HEK293 (cell line): ENCODE measurements around the gene LRRC66.

ENCODE experiments used
- RBAK ChIP-seq: fragments of 450-650 bp; formaldehyde crosslinking; IDR thresholded peaks from 2 replicates; pipeline ENCODE4 v1.5.1; 2016; ENCODE audit warnings: missing biosample characterization, missing genetic modification characterization
- ZBTB1 ChIP-seq: fragments of 450-650 bp; formaldehyde crosslinking; IDR thresholded peaks from 2 replicates; pipeline ENCODE4 v1.5.1; 2016; ENCODE audit warnings: missing biosample characterization, missing genetic modification characterization
- ZIC2 ChIP-seq: fragments of 450-650 bp; formaldehyde crosslinking; IDR thresholded peaks from 2 replicates; pipeline ENCODE4 v1.5.1; 2016; ENCODE audit warnings: missing biosample characterization, missing genetic modification characterization
- ZNF140 ChIP-seq: fragments of 450-650 bp; formaldehyde crosslinking; IDR thresholded peaks from 2 replicates; pipeline ENCODE4 v1.5.1; 2016; ENCODE audit warnings: missing biosample characterization, missing genetic modification characterization
- ZNF768 ChIP-seq: fragments of 450-650 bp; formaldehyde crosslinking; IDR thresholded peaks from 2 replicates; pipeline ENCODE4 v1.5.1; 2018; ENCODE audit warnings: missing biosample characterization, mild to moderate bottlenecking, missing genetic modification characterization
- TF ChIP-seq, protein P1 (sequence below): fragments of 450-650 bp; formaldehyde crosslinking; IDR thresholded peaks from 2 replicates; pipeline ENCODE4 v1.5.1; 2016; ENCODE audit warnings: missing biosample characterization, missing genetic modification characterization
- TF ChIP-seq, protein P2 (sequence below): fragments of 450-650 bp; formaldehyde crosslinking; IDR thresholded peaks from 2 replicates; pipeline ENCODE4 v1.5.1; 2016; ENCODE audit warnings: missing biosample characterization, missing genetic modification characterization
- TF ChIP-seq, protein P3 (sequence below): fragments of 450-650 bp; formaldehyde crosslinking; IDR thresholded peaks from 2 replicates; pipeline ENCODE4 v1.5.1; 2016; ENCODE audit warnings: missing biosample characterization, missing genetic modification characterization
- TF ChIP-seq, protein P4 (sequence below): fragments of 450-650 bp; formaldehyde crosslinking; IDR thresholded peaks from 2 replicates; pipeline ENCODE4 v1.5.1; 2016; ENCODE audit warnings: missing biosample characterization, missing genetic modification characterization

DNA sequence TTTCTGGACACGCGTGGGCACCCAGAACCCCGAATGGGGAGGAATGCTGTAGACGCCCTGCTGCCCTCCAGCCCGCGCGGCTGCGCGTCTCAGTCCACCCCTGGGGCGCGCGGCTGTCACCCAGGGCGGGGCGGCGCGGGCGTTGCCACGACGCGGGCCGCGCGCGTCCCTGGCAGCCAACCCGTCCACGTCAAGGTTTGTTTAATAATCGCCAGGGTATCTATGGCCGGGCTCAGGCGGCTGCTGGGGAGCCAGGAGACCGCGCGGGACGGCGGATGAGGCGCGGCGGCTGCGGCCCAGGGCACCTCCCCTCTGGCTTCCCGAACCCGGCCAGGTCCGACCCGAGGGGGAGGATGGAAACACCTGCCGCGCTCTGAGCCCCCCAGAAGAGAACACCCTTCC lies 31.1 kb upstream of the LRRC66 start, which contains the start of gene SPATA18:
- TF ChIP-seq ZNF768 (tag by site-specific recombination) = no peak
- no peak for TF ChIP-seq RBAK (tag by site-specific recombination)
- TF ChIP-seq, protein P1, sequence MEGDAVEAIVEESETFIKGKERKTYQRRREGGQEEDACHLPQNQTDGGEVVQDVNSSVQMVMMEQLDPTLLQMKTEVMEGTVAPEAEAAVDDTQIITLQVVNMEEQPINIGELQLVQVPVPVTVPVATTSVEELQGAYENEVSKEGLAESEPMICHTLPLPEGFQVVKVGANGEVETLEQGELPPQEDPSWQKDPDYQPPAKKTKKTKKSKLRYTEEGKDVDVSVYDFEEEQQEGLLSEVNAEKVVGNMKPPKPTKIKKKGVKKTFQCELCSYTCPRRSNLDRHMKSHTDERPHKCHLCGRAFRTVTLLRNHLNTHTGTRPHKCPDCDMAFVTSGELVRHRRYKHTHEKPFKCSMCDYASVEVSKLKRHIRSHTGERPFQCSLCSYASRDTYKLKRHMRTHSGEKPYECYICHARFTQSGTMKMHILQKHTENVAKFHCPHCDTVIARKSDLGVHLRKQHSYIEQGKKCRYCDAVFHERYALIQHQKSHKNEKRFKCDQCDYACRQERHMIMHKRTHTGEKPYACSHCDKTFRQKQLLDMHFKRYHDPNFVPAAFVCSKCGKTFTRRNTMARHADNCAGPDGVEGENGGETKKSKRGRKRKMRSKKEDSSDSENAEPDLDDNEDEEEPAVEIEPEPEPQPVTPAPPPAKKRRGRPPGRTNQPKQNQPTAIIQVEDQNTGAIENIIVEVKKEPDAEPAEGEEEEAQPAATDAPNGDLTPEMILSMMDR = no peak
- no peak for TF ChIP-seq ZIC2
- TF ChIP-seq, protein P2, sequence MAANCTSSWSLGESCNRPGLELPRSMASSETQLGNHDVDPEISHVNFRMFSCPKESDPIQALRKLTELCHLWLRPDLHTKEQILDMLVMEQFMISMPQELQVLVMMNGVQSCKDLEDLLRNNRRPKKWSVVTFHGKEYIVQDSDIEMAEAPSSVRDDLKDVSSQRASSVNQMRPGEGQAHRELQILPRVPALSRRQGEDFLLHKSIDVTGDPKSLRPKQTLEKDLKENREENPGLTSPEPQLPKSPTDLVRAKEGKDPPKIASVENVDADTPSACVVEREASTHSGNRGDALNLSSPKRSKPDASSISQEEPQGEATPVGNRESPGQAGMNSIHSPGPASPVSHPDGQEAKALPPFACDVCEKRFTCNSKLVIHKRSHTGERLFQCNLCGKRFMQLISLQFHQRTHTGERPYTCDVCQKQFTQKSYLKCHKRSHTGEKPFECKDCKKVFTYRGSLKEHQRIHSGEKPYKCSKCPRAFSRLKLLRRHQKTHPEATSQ (tag by site-specific recombination) = no peak
- TF ChIP-seq, protein P3, sequence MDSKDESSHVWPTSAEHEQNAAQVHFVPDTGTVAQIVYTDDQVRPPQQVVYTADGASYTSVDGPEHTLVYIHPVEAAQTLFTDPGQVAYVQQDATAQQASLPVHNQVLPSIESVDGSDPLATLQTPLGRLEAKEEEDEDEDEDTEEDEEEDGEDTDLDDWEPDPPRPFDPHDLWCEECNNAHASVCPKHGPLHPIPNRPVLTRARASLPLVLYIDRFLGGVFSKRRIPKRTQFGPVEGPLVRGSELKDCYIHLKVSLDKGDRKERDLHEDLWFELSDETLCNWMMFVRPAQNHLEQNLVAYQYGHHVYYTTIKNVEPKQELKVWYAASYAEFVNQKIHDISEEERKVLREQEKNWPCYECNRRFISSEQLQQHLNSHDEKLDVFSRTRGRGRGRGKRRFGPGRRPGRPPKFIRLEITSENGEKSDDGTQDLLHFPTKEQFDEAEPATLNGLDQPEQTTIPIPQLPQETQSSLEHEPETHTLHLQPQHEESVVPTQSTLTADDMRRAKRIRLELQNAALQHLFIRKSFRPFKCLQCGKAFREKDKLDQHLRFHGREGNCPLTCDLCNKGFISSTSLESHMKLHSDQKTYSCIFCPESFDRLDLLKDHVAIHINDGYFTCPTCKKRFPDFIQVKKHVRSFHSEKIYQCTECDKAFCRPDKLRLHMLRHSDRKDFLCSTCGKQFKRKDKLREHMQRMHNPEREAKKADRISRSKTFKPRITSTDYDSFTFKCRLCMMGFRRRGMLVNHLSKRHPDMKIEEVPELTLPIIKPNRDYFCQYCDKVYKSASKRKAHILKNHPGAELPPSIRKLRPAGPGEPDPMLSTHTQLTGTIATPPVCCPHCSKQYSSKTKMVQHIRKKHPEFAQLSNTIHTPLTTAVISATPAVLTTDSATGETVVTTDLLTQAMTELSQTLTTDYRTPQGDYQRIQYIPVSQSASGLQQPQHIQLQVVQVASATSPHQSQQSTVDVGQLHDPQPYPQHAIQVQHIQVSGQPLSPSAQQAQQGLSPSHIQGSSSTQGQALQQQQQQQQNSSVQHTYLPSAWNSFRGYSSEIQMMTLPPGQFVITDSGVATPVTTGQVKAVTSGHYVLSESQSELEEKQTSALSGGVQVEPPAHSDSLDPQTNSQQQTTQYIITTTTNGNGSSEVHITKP (tag by site-specific recombination) = no peak
- TF ChIP-seq ZNF140 (tag by site-specific recombination) = no peak
- TF ChIP-seq, protein P4, sequence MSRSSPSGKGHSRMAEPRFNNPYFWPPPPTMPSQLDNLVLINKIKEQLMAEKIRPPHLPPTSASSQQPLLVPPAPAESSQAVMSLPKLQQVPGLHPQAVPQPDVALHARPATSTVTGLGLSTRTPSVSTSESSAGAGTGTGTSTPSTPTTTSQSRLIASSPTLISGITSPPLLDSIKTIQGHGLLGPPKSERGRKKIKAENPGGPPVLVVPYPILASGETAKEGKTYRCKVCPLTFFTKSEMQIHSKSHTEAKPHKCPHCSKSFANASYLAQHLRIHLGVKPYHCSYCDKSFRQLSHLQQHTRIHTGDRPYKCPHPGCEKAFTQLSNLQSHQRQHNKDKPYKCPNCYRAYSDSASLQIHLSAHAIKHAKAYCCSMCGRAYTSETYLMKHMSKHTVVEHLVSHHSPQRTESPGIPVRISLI (tag by site-specific recombination) = no peak
- TF ChIP-seq ZBTB1 = no peak
